HG02642 (cell line): Measurements from ENCODE around the gene GOLGA7B.

Source experiments
- ATAC-seq: cut with Tn5 transposase; IDR thresholded peaks from one replicate; pipeline ENCODE4 v1.9.1; 2021; ENCODE audit warnings: mild to moderate bottlenecking; ENCODE audit not compliant: unreplicated experiment, poor library complexity

The GOLGA7B gene

DNA sequence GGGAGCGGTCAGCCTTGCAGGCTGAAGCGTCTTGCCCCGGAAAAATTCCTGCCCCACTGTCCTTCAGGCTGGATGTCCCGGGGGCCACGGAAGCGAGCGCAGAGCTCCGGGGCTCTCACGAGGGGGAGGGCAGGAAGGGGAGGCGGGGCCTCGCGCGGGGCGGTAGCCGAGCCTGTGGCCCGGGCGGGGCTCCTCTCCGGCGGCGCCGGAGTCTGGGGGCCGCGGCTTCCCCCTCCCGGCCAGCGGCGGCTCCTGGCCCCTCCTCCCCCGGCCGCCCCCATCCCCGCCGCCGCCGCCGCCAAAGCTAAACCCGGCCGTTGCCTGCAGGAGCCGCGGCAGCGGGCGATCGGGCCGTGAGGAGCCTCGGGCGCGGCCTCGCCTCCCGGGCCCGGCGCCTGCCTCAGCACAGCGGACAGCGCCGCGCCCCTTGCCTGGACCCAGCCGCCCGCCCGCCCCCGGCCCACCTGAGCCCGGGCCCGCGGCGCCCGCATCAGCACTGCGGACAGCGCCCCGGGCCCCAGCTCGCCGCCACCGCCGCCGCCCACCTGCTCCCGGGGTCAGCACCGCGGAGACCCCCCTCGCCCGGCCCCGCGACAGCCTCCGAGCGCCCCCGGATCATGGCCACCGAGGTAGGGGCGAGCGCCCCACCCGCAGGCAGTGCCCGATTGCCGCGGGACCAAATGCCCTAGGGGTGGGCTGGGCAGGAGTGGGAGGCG is at the start of gene GOLGA7B:
TSS of gene GOLGA7B (plus strand) at position 157 of the 716 bp plus-strand sequence. CDS start at position 618, 461 bp downstream.
- ATAC-seq = peak; percentile 44

DNA sequence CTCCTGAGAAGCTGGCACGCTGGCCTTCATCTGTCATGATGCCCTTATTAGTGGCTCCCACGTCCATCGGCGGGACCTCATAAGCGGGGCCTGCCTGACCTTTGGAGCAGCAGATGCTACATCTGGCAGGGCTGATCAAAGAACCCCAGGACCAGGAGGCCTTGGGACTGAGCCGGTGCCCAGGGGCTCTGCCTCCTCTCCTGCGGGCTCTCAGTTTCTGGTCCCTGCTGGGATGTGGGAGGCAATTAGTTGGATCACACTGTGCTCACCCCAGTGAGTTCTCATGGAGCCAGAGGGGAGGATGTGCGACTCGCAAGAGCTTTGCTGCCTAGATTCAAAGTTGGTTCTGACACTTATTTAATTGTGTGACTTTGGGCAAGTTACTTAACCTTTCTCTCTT is 49.2 kb upstream of the GOLGA7B start:
- no peak for ATAC-seq

DNA sequence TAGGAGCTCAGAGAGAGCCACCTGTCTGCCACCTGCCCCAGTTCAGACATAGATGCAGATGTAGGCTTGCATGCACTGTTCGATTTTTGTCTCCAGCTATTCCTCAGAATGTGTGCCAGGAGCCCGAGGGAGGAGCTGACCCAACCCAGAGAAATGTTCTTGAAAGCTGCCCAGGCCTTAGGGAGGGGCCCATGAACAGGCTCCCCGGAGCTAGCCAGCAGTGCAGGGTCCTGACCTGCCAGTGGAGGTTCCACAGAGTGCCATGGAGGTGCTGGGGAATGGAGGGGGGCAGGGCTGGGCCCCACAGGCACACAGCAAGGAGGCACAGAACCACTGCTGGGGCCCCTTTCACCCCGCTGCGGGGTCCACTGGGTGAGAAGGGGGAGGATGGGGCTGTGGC is 48.2 kb upstream of the GOLGA7B start:
- ATAC-seq = no peak

GRCh38 chr10:97805096-97805884 is 44.4 kb upstream of the GOLGA7B start:
- ATAC-seq = no peak

DNA sequence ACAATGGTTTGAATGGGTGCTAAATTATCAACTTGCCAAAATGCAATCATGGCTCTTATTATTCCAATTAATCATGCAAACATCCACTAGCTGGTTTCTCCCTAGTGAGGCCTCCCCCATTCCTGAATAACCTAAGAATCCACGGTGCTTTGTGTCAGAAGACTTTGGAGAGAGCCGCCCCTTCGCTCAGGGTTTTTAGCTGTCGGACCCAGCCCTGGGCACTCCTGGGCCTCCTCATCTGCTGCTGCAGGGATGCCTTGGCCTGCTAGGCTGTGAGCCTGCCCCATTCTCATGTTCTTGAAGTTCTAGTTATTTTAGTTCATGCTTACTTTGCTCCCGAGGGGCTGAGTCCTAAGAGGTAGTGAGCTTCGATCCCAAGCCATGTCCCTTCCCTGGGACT is 43.7 kb upstream of the GOLGA7B start:
- no peak for ATAC-seq

- no peak for ATAC-seq
Observed at GRCh38 chr10:97810446-97810845, 39.2 kb upstream of the GOLGA7B start.

GRCh38 chr10:97811958-97812357 is 37.7 kb upstream of the GOLGA7B start:
- ATAC-seq = no peak

DNA sequence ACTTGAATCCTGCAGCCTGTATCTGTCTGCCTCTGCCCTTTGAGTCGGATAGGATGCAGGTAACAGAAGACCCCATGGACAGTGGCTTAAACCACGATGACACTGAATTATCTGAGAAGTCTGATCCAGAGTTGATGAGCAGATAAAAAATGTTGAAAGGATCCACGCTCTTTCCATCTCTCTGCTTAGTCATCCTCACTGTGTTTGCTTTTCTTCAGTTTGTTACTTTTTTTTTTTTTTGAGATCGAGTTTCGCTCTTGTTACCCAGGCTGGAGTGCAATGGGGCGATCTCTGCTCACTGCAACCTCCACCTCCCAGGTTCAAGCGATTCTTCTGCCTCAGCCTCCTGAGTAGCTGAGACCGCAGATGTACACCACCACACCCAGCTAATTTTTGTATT is 36.9 kb upstream of the GOLGA7B start:
- ATAC-seq = no peak

DNA sequence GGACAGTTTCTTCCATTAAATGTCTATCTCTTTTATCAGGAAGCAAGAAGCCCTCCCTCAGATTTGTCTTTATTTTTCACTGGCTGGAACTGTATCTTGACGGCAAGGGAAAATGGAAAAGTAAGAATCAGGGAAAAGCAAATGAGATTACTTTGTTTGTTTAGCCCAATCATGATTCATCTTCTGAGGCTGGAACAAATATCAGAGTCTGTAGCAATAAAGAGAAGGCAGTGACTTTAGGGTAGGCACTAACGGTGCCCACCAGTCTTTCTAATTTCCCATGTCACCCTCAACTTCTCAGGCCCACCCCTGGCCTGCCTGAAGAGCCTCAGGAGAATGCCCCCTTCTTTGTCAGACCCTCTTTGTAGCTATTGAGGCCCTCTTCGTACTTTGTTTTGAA is 36.3 kb upstream of the GOLGA7B start:
- no peak for ATAC-seq

DNA sequence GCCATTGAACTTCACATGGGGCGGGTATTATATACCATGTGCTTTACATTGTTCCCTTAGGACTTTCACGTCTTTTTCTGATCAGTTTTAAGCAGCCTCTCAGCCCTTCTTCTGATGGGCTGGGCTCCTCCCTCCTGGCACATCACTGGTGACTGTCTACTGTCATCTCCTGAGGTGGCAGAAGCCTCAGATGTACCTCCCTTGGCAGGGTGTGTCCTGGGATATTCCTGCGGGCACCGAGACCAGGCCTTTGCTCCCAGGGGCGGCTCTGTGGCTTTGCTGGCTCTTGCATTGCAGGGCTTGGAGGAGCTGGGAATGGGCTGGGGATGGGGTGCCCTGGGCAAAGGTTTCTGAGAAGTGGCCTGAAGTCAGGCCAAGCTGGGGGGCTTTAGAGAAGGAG is 34.6 kb upstream of the GOLGA7B start:
- no peak for ATAC-seq

GRCh38 chr10:97816609-97817008 is 33.0 kb upstream of the GOLGA7B start:
- ATAC-seq = no peak

- no peak for ATAC-seq
Observed at GRCh38 chr10:97818572-97818971, 31.1 kb upstream of the GOLGA7B start.

DNA sequence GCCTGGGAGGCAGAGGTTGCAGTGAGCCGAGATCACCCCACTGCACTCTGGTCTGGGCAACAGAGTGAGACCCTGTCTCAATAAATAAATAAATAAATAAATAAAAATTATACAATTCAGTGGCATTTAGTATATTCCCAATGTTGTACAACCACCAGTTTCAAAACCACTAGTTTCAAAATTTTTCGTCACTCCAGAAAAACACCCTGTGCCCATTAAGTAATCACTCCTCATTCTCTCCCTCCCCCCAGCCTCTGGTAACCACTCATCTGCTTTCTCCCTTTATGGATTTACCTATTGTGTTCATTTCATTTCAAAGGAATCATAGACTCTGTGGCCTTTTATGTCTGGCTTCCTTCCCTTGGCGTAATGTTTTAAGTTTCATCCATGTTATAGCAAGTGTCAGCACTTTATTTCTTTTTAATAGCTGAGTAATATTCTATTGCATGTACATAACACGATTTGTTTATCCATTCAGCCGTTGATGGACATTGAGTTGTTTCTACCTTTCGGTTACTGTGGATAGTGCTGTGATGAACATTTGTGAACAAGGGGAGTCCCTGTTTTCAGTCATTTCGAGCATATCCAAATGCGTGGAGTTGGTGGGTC is 29.4 kb upstream of the GOLGA7B start:
- ATAC-seq = no peak

GRCh38 chr10:97821308-97822038 is 28.2 kb upstream of the GOLGA7B start:
- no peak for ATAC-seq

GRCh38 chr10:97822261-97822687 is 27.4 kb upstream of the GOLGA7B start:
- no peak for ATAC-seq

GRCh38 chr10:97823734-97824133 is 25.9 kb upstream of the GOLGA7B start:
- no peak for ATAC-seq

DNA sequence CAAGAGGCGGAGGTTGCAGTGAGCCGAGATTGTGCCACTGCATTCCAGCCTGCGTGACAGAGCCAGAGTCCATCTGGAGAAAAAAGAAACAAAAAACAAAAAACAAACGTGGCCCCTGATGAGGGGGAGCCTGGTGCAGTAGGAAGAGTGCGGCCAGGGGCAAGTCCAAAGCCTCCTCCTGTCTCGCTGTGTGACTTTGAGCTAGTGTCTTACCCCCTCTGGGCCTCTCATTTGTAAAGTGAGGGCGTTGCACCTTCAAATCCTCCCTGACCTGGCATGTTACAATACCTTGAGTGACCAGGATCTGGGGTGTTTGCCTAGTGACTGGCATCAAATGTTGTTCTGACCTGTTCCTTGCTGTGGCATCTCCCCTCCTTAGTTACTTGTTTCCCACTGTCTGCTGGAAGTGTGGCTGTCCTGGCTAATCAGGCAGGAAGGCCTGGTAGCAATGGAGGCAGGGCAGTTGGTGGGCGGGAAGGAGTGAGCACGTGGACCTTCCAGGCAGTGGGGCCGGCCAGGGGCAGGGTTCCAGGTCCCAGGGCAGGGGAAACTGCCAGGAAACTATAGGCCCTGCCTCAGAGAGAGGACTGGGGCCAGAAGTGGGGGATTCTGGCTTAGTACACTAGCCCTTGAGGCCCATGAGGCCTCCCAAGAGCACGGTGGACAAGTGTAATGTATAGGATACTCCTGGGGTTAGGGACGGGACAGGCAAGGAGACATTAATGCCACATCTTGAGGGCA is 24.5 kb upstream of the GOLGA7B start:
- ATAC-seq = no peak

DNA sequence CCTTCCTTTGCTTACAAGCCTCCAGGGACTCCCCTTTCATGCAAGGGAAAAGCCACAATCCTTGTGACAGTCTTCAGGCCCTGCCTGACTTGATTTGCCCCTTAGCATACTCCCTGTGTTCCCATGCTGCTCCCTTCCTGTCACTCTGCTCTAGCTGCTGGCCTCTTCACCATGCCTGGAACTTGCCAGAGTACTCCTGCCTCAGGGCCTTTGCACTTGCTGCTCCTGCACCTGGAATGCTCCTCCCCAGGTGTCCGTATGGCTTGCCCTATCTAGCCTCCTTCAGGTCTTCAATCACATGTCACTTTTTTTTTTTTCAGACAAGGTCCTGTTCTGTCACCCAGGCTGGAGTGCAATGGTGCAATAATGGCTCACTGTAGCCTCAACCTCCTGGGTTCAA is 22.8 kb upstream of the GOLGA7B start:
- no peak for ATAC-seq

GRCh38 chr10:97827702-97828291 is 21.8 kb upstream of the GOLGA7B start:
- no peak for ATAC-seq

DNA sequence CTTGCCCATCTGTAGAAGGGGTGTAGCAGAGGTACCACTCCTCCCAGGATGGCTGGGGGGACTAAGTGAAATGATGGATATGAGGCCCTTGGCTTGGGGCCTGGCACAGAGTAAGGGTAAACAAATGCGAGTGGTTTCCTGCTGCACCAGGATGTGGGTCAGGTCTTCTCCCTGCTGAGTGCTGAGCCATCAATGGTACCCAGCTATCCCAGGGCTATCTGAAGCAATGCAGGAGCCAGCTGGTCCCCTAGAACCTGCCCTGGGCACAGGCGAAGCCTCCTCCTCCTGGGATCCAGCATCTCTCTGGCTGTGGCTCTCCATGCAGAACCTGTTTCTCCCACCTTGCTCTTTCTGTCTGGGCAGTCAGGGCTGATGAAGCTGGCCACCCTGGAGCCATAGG is 20.9 kb upstream of the GOLGA7B start:
- ATAC-seq = no peak
